Caco-2 (cell line): Measurements from ENCODE around the gene BMPR1B. TPM values are rescaled to one million over a fixed set of nuclear protein-coding genes. Genes with fewer than 3 reads are reported as not detected.

Experiments
- BruUV-seq: library from RNA; stranded (reverse); fragments of 400-500 nt; replicated peaks from 2 replicates; lab custom pipeline; 2021; lab: Mats Ljungman, UMichigan
- CTCF ChIA-PET: fragments of 300-600 bp; sonication (Branson Sonifier 250); formaldehyde crosslinking; loops from one replicate; lab custom pipeline; 2022; ENCODE audit warnings: antibody characterized with exemption; lab: Charles Lee
- POLR2A ChIA-PET: fragments of 300-600 bp; sonication (Branson Sonifier 250); formaldehyde crosslinking; loops from one replicate; lab custom pipeline; 2022; ENCODE audit warnings: antibody characterized with exemption; lab: Charles Lee
- DNase-seq, 2 experiments: peaks; one replicate each; pipeline versions ENCODE4 v3.0.0 to v3.0.0-alpha.2; 2020 to 2022
- H3K27me3 ChIP-seq: replicated peaks from 2 replicates; pipeline ENCODE4 v1.6.0; 2011; ENCODE audit warnings: low read length; ENCODE audit not compliant: control insufficient read depth, insufficient read depth
- H3K36me3 ChIP-seq: 2 replicates; pipeline ENCODE4 v1.5.1; 2011; ENCODE audit warnings: low read length; ENCODE audit not compliant: control insufficient read depth, insufficient read depth
- H3K4me1 ChIP-seq: fragments of 250-450 bp; sonication (Bioruptor Pico); 2 replicates; pipeline ENCODE4 v1.5.1; 2020; ENCODE audit warnings: mild to moderate bottlenecking
- H3K4me3 ChIP-seq: 2 replicates; pipeline ENCODE4 v1.5.1; 2011; ENCODE audit warnings: low read depth, mild to moderate bottlenecking, control low read depth, low read length
- H3K9me3 ChIP-seq: fragments of 250-450 bp; sonication (Bioruptor Pico); 2 replicates; pipeline ENCODE4 v1.5.1; 2020; ENCODE audit warnings: mild to moderate bottlenecking, moderate library complexity
- H3K27ac Mint-ChIP-seq: one replicate; pipeline ENCODE4 v1.8.0; 2022; ENCODE audit warnings: mixed read lengths; ENCODE audit not compliant: unreplicated experiment
- H3K27me3 Mint-ChIP-seq: one replicate; pipeline ENCODE4 v1.8.0; 2022; ENCODE audit warnings: mixed read lengths; ENCODE audit not compliant: insufficient read depth, unreplicated experiment
- H3K36me3 Mint-ChIP-seq: one replicate; pipeline ENCODE4 v1.8.0; 2022; ENCODE audit warnings: mild to moderate bottlenecking, mixed read lengths; ENCODE audit not compliant: insufficient read depth, unreplicated experiment
- H3K4me1 Mint-ChIP-seq: one replicate; pipeline ENCODE4 v1.8.0; 2022; ENCODE audit warnings: low read depth, mixed read lengths; ENCODE audit not compliant: unreplicated experiment
- H3K4me3 Mint-ChIP-seq: one replicate; pipeline ENCODE4 v1.8.0; 2022; ENCODE audit warnings: mild to moderate bottlenecking, moderate library complexity, mixed read lengths; ENCODE audit not compliant: unreplicated experiment
- H3K9me3 Mint-ChIP-seq: one replicate; pipeline ENCODE4 v1.8.0; 2022; ENCODE audit warnings: mixed read lengths; ENCODE audit not compliant: unreplicated experiment
- intact Hi-C: fragments of 100-400 bp; cut with micrococcal nuclease; formaldehyde crosslinking; loops from one replicate; pipeline ENCODE4 v1.10.0; 2022; ENCODE audit not compliant: unreplicated experiment
- total RNA-seq: library from RNA; stranded (reverse); gene quantifications from 2 replicates; pipeline ENCODE4 v1.2.3, GENCODE V29; 2022
- TF ChIP-seq, protein P1 (sequence below), 2 experiments: fragments of 200-600 bp in 1 of 2; IDR thresholded peaks; 1 replicate in 1 of 2; 2 replicates in 1 of 2; pipeline versions ENCODE4 v1.5.1 to v1.8.0; 2011 to 2022; ENCODE audit warnings: antibody characterized with exemption in 1 of 2, control low read depth in 1 of 2, inconsistent platforms in 1 of 2, low read depth in 1 of 2, low read length in 1 of 2, mild to moderate bottlenecking in 1 of 2, moderate library complexity in 1 of 2; ENCODE audit not compliant: insufficient read depth in 1 of 2, severe bottlenecking in 1 of 2, unreplicated experiment in 1 of 2

The BMPR1B gene
- total RNA-seq, 1 experiment from 2014 or later = 8.7 TPM

DNA sequence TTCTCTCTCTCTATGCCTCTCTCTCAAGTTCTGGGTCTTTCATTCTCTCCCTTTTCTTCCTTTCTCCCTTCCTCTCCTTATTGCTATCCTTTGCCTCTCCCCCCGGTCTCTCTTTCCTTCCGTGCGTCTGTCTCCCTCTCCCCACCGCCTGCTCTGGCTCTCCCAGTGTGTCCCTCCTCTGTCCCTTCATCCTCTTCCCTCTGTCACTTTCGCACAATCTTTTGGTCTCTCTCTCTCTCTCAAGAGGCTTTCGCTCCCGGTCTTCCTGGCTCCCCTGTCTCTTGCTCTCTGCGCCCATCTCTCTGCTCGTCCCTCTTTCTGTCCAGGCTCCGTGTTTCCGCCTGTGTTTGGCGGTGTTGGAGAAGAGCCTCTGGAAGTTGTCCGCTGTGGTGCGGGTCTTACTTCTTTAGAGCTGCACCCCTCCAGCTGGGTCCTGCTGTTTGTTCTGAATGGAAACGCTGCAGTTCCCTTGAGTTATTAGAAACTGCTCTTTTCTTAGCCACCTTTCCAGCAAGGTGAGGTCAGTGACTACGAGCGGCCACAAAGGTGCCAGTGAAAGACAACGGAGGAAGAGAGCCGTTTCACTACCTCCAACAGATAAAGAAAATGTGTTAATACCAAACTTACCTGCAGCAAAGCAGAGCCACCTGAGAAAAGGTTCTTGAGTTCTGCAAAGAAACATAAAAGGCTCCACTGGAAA is 1.1 kb downstream of the BMPR1B start:
- peak overlapping the region; percentile 39 for H3K27ac Mint-ChIP-seq
- CTCF ChIA-PET = no interaction called here
- TF ChIP-seq, protein P1, sequence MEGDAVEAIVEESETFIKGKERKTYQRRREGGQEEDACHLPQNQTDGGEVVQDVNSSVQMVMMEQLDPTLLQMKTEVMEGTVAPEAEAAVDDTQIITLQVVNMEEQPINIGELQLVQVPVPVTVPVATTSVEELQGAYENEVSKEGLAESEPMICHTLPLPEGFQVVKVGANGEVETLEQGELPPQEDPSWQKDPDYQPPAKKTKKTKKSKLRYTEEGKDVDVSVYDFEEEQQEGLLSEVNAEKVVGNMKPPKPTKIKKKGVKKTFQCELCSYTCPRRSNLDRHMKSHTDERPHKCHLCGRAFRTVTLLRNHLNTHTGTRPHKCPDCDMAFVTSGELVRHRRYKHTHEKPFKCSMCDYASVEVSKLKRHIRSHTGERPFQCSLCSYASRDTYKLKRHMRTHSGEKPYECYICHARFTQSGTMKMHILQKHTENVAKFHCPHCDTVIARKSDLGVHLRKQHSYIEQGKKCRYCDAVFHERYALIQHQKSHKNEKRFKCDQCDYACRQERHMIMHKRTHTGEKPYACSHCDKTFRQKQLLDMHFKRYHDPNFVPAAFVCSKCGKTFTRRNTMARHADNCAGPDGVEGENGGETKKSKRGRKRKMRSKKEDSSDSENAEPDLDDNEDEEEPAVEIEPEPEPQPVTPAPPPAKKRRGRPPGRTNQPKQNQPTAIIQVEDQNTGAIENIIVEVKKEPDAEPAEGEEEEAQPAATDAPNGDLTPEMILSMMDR (IDR thresholded peaks at IDR 0.05; ENCODE audit: insufficient read depth in 1 of 2, low read depth in 1 of 2, low read length in 1 of 2, severe bottlenecking in 1 of 2, unreplicated experiment in 1 of 2) = no peak
- POLR2A ChIA-PET = no interaction called here
- peak overlapping the region; percentile 56 for H3K4me3 ChIP-seq
- H3K9me3 Mint-ChIP-seq = no peaks in the 10 kb centered on the region
- no peaks in the 10 kb centered on the region for H3K9me3 ChIP-seq
- peaks cover 15% of the 10 kb centered on the region for H3K4me1 Mint-ChIP-seq
- intact Hi-C loops = loop anchor here (5.0 kb wide), 1 partner anchor 188 kb away; no protein-coding TSS in a partner anchor
- H3K36me3 ChIP-seq = no peaks in the 10 kb centered on the region
- BruUV-seq = no TSS peak
- no peaks in the 10 kb centered on the region for H3K4me1 ChIP-seq
- peaks cover 5% of the 10 kb centered on the region for H3K27me3 Mint-ChIP-seq
- H3K4me3 Mint-ChIP-seq = peak overlapping the region; percentile 85
- peaks cover 7% of the 10 kb centered on the region for H3K36me3 Mint-ChIP-seq
- H3K27me3 ChIP-seq = no peaks in the 10 kb centered on the region
- DNase-seq = peak in 1 of 2 experiments; percentile 33

DNA sequence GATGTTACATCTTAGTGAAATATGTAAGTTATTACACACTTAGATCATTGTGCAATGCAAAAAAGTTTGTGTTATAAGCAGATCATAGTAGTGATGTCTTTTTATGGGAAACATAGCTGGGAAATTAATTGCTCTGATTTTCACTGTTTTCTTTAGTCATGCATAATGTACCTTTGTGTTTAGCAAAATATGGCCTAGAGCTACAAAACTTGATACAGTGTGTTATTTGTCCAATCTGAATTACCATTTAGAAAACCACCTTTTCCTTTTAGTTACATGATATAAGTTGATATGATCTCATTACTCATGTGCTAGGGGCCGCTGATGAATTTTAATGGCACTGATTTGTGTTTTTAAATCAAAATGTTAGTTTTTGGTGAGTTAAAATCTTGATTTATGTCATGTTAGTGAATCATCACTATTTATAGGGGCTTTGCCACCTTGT is 2.0 kb downstream of the BMPR1B start:
- Histone ChIP-seq H3K27me3 (no peaks in the 10 kb centered on the region), H3K4me1 (no peaks in the 10 kb centered on the region), H3K36me3 (no peaks in the 10 kb centered on the region), H3K9me3 (no peaks in the 10 kb centered on the region), H3K4me3 (no peak overlapping the region)
- Mint-ChIP-seq H3K27me3 (peaks cover 5% of the 10 kb centered on the region), H3K27ac (no peak overlapping the region), H3K36me3 (peaks cover 7% of the 10 kb centered on the region), H3K4me1 (peaks cover 20% of the 10 kb centered on the region), H3K9me3 (no peaks in the 10 kb centered on the region), H3K4me3 (no peak overlapping the region)
- TF ChIP-seq, protein P1 (IDR thresholded peaks at IDR 0.05; ENCODE audit: insufficient read depth in 1 of 2, low read depth in 1 of 2, low read length in 1 of 2, severe bottlenecking in 1 of 2, unreplicated experiment in 1 of 2) = no peak
- BruUV-seq = no TSS peak
- no peak for DNase-seq
- CTCF ChIA-PET = no interaction called here
- intact Hi-C loops = loop anchor here (5.0 to 10.0 kb wide), 2 partner anchors 135 to 188 kb away; no protein-coding TSS in a partner anchor
- POLR2A ChIA-PET = no interaction called here

DNA sequence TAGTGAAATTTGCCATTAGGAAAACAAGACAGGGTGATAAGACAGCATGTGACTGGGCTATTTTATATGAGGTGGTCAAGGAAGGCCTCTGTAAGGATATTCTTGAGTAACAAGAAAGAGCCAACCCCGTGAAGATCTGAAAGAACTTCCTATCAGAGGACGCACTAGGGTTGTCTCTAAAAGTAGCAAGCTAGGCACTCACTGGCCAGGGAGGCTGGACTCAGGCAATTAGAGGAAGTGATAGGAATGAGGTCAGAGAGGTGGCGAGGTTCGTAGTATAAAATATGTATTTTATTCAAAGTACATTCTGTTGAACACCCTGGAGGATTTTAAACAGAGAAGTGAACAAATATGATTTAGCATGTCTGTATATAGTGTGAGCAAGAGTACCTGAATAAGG is 4.6 kb downstream of the BMPR1B start:
- POLR2A ChIA-PET = no interaction called here
- no peaks in the 10 kb centered on the region for H3K9me3 ChIP-seq
- TF ChIP-seq, protein P1 (IDR thresholded peaks at IDR 0.05; ENCODE audit: insufficient read depth in 1 of 2, low read depth in 1 of 2, low read length in 1 of 2, severe bottlenecking in 1 of 2, unreplicated experiment in 1 of 2) = no peak
- intact Hi-C loops = loop anchor here (10.0 kb wide), 1 partner anchor 132 kb away; no protein-coding TSS in a partner anchor
- H3K9me3 Mint-ChIP-seq = no peaks in the 10 kb centered on the region
- no peaks in the 10 kb centered on the region for H3K4me1 ChIP-seq
- no peaks in the 10 kb centered on the region for H3K36me3 ChIP-seq
- H3K27ac Mint-ChIP-seq = no peak overlapping the region
- H3K27me3 ChIP-seq = no peaks in the 10 kb centered on the region
- H3K4me1 Mint-ChIP-seq = peaks cover 13% of the 10 kb centered on the region
- no peak for DNase-seq
- H3K27me3 Mint-ChIP-seq = peaks cover 5% of the 10 kb centered on the region
- no peak overlapping the region for H3K4me3 ChIP-seq
- H3K4me3 Mint-ChIP-seq = no peak overlapping the region
- no TSS peak for BruUV-seq
- CTCF ChIA-PET = interaction anchor here (0.6 kb wide), 1 partner anchor 9 kb away, joined by 5 read pairs; no protein-coding TSS in a partner anchor
- H3K36me3 Mint-ChIP-seq = peaks cover 7% of the 10 kb centered on the region
